GM12878 (cell line): Measurements from ENCODE around the gene RASSF10. TPM values are rescaled to one million over a fixed set of nuclear protein-coding genes. Genes with fewer than 3 reads are reported as not detected.

ENCODE experiments used
- ESRRA ChIP-seq: IDR thresholded peaks from 2 replicates; pipeline ENCODE4 v1.6.1; 2012; ENCODE audit warnings: mild to moderate bottlenecking, low read length, improper control_type of control experiment
- POLR2AphosphoS2 ChIP-seq: IDR thresholded peaks from 2 replicates; pipeline ENCODE4 v1.6.1; 2011; ENCODE audit warnings: low read depth, mild to moderate bottlenecking, low read length, improper control_type of control experiment, moderate library complexity
- ZZZ3 ChIP-seq: IDR thresholded peaks from 2 replicates; pipeline ENCODE4 v1.6.1; 2011; ENCODE audit warnings: low read depth; ENCODE audit not compliant: control insufficient read depth, insufficient read length
- polyA plus RNA-seq, 11 experiments: library from polyadenylated mRNA; depleted of rRNA in 4 of 11; unstranded in 6 of 11; stranded (reverse) in 5 of 11; fragments of >200 nt; fragmentation: Nextera tagmentation in 4 of 11; fragmentation: Illumina TruSeq in 1 of 11; extraction: Ambion mirVana in 4 of 11; extraction: Trizol in 1 of 11; gene quantifications; 1 replicate in 1 of 11; 2 replicates in 10 of 11; pipeline versions ENCODE4 v1.2.1 to v1.2.3, GENCODE V29; 2011 to 2016; ENCODE audit warnings: inconsistent platforms in 2 of 11, missing spikeins in 2 of 11, low read depth in 1 of 11
- total RNA-seq, 4 experiments: library from RNA; depleted of rRNA in 3 of 4; stranded (reverse); fragments of >200 nt in 3 of 4; fragmentation: Illumina TruSeq in 1 of 4; extraction: Trizol in 1 of 4; gene quantifications; 2 replicates each; pipeline versions ENCODE4 v1.2.1 to v1.2.3, GENCODE V29; 2013 to 2021
- TF ChIP-seq, protein P1 (sequence below): fragments of 450-650 bp; formaldehyde crosslinking; IDR thresholded peaks from 2 replicates; pipeline ENCODE4 v1.4.0; 2022; ENCODE audit warnings: mild to moderate bottlenecking, moderate library complexity
- TF ChIP-seq, protein P2 (sequence below): fragments of 450-650 bp; IDR thresholded peaks from 2 replicates; pipeline ENCODE4 v1.6.1; 2017; ENCODE audit warnings: mild to moderate bottlenecking, low read depth, inconsistent platforms; ENCODE audit not compliant: poor library complexity, severe bottlenecking

The RASSF10 gene
- total and polyA plus RNA-seq, 10 of the 15 experiments (the other 5 are each of a cell fraction or from before 2014, with no cell fraction given), result 0.03 to 0.23 (median 0.09) TPM; not detected in 6

DNA sequence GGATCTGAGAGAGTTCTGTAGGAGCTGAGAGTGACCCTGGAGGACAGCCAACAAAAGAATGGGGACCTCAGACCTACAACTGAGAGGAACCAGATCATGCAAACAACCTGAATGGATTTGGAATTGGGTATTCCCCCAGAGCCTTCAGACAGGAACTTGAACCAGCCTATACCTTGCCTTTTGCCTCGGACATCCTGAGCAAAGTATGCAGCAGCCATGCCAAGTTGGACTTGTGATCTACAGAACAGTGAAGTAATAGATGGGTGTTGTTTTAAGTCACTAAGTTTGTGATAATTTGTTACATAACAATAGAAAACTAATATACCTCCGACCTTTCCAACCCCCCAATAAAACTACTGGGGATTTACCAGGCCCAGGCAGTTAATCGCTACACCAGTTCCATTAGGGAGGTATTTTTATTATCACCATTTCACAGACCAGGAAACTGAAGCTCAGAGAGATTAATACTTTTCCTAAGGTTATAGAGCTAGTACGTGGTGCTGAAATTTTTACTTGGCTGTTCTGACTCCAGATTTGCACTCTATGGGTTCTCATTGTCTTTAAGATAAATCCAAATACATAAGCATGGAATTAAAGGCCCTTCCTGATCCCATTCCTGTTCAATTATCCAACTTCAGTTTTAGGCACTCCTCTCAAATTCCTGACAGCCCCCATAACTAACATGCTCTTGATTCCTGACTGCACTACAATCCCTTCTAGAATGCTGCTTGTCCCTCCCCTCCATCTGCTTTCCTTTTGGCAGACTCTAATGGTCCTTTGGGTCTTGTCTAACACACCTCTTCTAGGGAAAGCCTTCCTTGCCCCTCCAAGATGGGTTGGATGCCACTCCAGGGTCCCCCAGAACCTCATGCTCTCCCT is 1.7 kb upstream of the RASSF10 start (continued):
- TF ChIP-seq, protein P1, sequence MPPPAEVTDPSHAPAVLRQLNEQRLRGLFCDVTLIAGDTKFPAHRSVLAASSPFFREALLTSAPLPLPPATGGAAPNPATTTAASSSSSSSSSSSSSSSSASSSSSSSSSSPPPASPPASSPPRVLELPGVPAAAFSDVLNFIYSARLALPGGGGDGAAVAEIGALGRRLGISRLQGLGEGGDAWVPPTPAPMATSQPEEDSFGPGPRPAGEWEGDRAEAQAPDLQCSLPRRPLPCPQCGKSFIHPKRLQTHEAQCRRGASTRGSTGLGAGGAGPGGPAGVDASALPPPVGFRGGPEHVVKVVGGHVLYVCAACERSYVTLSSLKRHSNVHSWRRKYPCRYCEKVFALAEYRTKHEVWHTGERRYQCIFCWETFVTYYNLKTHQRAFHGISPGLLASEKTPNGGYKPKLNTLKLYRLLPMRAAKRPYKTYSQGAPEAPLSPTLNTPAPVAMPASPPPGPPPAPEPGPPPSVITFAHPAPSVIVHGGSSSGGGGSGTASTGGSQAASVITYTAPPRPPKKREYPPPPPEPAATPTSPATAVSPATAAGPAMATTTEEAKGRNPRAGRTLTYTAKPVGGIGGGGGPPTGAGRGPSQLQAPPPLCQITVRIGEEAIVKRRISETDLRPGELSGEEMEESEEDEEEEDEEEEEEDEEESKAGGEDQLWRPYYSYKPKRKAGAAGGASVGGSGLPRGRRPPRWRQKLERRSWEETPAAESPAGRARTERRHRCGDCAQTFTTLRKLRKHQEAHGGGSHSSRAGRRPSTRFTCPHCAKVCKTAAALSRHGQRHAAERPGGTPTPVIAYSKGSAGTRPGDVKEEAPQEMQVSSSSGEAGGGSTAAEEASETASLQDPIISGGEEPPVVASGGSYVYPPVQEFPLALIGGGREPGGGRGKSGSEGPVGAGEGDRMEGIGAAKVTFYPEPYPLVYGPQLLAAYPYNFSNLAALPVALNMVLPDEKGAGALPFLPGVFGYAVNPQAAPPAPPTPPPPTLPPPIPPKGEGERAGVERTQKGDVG (CRISPR knock-in tag), result no peak
- no peak for TF ChIP-seq ZZZ3
- TF ChIP-seq ESRRA, result no peak
- TF ChIP-seq, protein P2, sequence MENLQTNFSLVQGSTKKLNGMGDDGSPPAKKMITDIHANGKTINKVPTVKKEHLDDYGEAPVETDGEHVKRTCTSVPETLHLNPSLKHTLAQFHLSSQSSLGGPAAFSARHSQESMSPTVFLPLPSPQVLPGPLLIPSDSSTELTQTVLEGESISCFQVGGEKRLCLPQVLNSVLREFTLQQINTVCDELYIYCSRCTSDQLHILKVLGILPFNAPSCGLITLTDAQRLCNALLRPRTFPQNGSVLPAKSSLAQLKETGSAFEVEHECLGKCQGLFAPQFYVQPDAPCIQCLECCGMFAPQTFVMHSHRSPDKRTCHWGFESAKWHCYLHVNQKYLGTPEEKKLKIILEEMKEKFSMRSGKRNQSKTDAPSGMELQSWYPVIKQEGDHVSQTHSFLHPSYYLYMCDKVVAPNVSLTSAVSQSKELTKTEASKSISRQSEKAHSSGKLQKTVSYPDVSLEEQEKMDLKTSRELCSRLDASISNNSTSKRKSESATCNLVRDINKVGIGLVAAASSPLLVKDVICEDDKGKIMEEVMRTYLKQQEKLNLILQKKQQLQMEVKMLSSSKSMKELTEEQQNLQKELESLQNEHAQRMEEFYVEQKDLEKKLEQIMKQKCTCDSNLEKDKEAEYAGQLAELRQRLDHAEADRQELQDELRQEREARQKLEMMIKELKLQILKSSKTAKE, result no peak
- no peak for TF ChIP-seq POLR2AphosphoS2
